AG09309 (cell line): ENCODE measurements around the gene MFAP2.

Experiments used
- DNase-seq: peaks from one replicate; pipeline ENCODE4 v3.0.0-alpha.2; 2010; ENCODE audit warnings: low read depth
- H3K4me3 ChIP-seq: 2 replicates; pipeline ENCODE4 v1.5.1; 2011; ENCODE audit warnings: mild to moderate bottlenecking, low read depth, low read length, moderate library complexity; ENCODE audit not compliant: control insufficient read depth
- TF ChIP-seq, protein P1 (sequence below): IDR thresholded peaks from 2 replicates; pipeline ENCODE4 v1.5.1; 2011; ENCODE audit warnings: mild to moderate bottlenecking, low read depth, low read length, inconsistent platforms; ENCODE audit not compliant: insufficient read depth, control insufficient read depth; ENCODE audit errors: missing control alignments

Gene MFAP2

DNA sequence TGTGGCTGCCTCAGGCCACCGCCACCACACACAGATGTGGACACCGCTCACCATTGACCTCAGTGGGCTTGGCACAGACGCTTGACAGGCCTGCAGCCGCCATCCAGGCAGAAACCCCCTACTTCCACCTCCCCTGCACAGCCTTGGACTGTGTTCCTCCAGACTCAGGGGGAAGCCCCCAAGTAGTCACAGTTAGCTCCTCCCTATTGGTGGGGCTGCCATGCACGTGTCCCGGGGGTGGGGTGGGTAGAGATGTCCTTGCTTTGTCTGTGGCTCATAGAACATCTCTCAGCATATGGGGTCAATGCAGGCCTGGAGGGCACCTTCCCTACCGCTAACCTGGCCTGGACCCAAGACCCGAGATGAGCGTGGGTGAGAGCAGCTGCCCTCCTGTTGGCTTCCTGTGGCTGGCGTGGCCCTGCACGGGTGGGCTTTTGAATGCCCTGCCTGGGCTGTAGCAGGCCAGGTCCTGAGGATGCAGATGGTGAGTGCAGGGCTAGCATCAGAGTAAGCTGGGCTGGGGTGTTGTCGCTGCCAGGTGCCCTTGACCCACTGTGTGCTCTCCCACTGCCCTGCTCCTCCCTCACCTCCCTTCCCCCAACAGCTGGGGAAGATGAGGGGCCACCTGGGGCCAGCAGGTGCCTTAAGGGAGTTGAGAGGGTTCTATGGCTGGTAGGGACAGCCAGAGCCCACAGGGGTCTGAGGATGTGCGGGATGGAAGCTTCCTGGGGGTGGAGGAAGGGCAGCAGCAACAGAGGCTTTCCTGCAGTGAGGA lies 52.5 kb downstream of the MFAP2 start:
- DNase-seq, result no peak
- no peak overlapping the region for H3K4me3 ChIP-seq
- TF ChIP-seq, protein P1, sequence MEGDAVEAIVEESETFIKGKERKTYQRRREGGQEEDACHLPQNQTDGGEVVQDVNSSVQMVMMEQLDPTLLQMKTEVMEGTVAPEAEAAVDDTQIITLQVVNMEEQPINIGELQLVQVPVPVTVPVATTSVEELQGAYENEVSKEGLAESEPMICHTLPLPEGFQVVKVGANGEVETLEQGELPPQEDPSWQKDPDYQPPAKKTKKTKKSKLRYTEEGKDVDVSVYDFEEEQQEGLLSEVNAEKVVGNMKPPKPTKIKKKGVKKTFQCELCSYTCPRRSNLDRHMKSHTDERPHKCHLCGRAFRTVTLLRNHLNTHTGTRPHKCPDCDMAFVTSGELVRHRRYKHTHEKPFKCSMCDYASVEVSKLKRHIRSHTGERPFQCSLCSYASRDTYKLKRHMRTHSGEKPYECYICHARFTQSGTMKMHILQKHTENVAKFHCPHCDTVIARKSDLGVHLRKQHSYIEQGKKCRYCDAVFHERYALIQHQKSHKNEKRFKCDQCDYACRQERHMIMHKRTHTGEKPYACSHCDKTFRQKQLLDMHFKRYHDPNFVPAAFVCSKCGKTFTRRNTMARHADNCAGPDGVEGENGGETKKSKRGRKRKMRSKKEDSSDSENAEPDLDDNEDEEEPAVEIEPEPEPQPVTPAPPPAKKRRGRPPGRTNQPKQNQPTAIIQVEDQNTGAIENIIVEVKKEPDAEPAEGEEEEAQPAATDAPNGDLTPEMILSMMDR, result no peak

DNA sequence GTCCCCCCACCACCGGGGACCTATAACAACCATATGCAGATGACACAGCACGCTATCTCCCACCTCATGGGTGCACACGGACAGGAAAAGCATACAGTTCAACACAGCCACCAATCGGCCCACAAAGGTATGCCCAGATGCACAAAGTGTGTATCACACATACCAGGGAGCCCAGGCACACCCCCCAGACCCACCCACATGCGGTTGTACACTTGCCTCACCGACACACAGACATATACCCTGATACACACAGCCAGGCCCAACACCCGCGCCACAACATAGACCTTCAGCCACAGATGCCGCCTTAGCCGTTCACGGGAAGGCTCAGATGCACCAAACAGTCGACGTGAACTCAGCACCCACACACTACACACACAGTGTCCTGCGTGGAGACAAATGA lies 53.2 kb downstream of the MFAP2 start:
- DNase-seq, result no peak
- no peak overlapping the region for H3K4me3 ChIP-seq

DNA sequence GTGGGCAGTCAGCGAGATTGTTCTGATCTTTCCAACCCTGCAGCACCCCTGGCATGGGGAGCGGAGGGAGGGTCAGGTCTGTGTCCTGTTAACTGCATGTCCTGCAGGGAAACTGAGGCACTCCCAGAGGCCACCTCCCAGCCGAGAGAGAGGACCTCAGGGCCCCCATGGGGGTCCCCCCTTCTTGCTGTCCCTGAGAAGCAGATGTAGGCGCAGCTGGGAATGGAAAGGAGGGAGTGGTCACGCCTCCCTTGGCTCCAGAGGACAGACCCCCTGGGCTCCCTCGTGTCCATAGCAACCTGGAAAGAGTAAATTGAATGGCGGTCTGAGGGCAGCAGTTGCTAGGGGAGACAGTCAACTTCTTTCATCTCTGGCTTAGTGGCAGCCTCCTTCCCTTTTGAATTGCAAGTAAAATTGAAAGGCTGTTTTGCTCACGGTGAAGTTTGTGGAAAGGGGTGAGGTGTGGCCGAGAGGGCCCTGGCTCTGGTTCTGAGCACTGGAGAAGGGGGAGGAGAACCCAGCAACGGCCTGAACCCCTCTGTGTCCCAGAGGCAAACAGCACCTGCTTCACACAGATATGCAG lies 53.8 kb downstream of the MFAP2 start:
- DNase-seq, result no peak
- no peak overlapping the region for H3K4me3 ChIP-seq
- TF ChIP-seq, protein P1, result no peak

More for the DNA sequence above, 53.2 kb downstream of the MFAP2 start:
- TF ChIP-seq, protein P1, result no peak

DNA sequence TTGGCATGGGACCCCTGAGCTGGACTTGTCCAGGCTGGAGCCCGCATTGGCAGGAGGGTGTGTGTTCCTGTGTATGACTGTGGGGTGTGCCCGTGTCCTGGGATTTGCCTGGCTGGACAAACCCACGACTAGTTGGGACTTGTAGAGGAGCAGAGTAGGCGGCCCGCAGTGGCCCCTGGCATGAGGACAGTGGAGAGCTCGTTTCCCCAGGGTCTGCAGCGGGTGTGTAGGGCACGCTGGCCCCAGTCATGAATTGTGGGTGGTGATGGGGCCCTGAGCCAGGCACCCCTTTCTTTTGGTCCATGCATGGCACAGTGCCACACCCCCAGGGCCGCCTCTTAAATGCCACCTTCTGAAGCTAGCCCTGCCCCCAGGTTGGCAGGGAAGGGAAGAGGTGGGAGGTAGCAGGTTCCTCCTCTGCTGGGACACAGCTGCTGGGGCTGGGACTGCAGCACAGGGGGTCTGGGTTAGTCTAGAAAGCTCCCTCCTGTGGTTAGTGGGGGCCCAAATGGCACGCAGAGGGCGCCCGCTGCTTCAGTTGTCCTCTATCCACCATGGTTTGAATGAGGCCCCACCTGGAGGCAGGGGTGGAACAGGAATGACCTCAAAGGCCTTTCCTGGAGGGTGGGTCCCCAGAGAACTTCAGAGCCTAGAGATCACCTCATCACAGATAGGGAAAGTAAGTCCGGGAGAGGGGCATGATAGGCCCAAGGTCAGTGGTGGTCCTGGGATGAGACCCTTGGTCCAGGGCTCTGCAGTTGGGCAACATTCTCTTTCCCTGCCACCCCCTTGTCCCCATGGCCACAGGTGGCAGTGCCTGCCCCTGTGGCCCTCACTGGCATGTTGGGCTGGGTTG lies 54.6 kb downstream of the MFAP2 start:
- DNase-seq, result no peak
- TF ChIP-seq, protein P1, result no peak

DNA sequence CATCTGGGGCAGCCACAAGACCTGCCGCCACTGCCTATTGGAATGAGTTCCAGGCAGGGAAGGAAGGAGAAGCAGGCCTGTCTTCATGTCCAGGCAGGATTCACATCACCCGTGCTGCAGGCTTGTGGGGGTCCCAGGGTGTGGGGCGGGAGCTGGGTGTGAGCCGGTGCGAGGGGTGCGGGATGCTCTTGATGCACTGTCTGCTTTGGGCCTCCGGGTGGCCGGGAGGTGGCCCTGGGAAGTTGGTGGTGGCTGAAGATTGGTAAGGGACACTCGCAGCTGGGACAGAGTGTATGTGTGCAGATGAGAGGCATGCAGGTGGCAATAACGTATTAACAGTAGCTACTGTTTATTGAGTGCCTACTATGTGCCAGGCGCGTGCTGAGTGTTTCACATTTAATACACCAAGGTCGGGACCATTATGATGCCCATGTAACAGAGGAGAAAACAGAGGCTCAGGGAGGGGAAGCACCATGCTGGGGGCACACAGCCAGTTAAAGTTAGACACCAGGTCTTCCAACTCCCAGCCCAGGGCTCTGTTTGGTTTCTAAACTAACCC lies 55.4 kb downstream of the MFAP2 start:
- no peak overlapping the region for H3K4me3 ChIP-seq
- DNase-seq, result no peak
- TF ChIP-seq, protein P1, result no peak

More for the DNA sequence above, 54.6 kb downstream of the MFAP2 start:
- H3K4me3 ChIP-seq, result no peak overlapping the region
